ENCODE results near the gene RCN1.

The RCN1 gene

GRCh38 chr11:32148895-32149294 lies 58.0 kb downstream of the RCN1 start:
- peaks cover 2% of the 10 kb centered on the region for H3K4me1 ChIP-seq (ENCODE audit: control insufficient read depth, insufficient read depth, low read length)
- H3K36me3 ChIP-seq (ENCODE audit: control insufficient read depth in 2 of 2, insufficient read depth in 1 of 2, low read length in 2 of 2) = no peaks in the 10 kb centered on the region
- H3K27ac ChIP-seq (ENCODE audit: extremely low read depth, low read depth, low read length) = no peak overlapping the region
- TF ChIP-seq ZNF510 (tag by site-specific recombination; IDR thresholded peaks at IDR 0.05; ENCODE audit: insufficient replicate concordance) (no peak), ZNF449 (tag by site-specific recombination; IDR thresholded peaks at IDR 0.05) (no peak), ZNF830 (tag by site-specific recombination; IDR thresholded peaks at IDR 0.05; ENCODE audit: low read depth) (no peak), ZNF555 (tag by site-specific recombination; conservative IDR thresholded peaks at IDR 0.05) (no peak), ZSCAN18 (tag by site-specific recombination; IDR thresholded peaks at IDR 0.05) (no peak), ZNF184 (tag by site-specific recombination; IDR thresholded peaks at IDR 0.05) (no peak), ELK4 (IDR thresholded peaks at IDR 0.05; ENCODE audit: borderline replicate concordance, low read depth, low read length) (no peak), ZNF433 (tag by site-specific recombination; IDR thresholded peaks at IDR 0.05; ENCODE audit: low read depth) (no peak), ZNF24 (tag by site-specific recombination; IDR thresholded peaks at IDR 0.05) (no peak), TSHZ1 (tag by site-specific recombination; IDR thresholded peaks at IDR 0.05; ENCODE audit: borderline replicate concordance) (no peak), ZNF19 (tag by site-specific recombination; IDR thresholded peaks at IDR 0.05; ENCODE audit: low read depth) (no peak), ZNF664 (tag by site-specific recombination; IDR thresholded peaks at IDR 0.05) (no peak), PBX3 (CRISPR knock-in tag; IDR thresholded peaks at IDR 0.05) (no peak), ZNF138 (tag by site-specific recombination; IDR thresholded peaks at IDR 0.05; ENCODE audit: borderline replicate concordance) (no peak), SP7 (tag by site-specific recombination; IDR thresholded peaks at IDR 0.05) (no peak), ZNF704 (tag by site-specific recombination; IDR thresholded peaks at IDR 0.05) (no peak), ZNF639 (tag by site-specific recombination; IDR thresholded peaks at IDR 0.05) (no peak), ZFHX2 (tag by site-specific recombination; conservative IDR thresholded peaks at IDR 0.05) (no peak)
- no peaks in the 10 kb centered on the region for H3K9me3 ChIP-seq (ENCODE audit: control insufficient read depth, insufficient read depth, low read depth, low read length)
- CTCF ChIA-PET = interaction anchor here (1.8 kb wide), 1 partner anchor 96 kb away, joined by 6 read pairs; no protein-coding TSS in a partner anchor
- POLR2A ChIA-PET = no interaction called here
- H3K4me3 ChIP-seq (ENCODE audit: low read depth, low read length) = no peak overlapping the region
